ENCODE results near the gene RFTN1. TPM values are rescaled to one million over a fixed set of nuclear protein-coding genes. Genes with fewer than 3 reads are reported as not detected.
A peak's percentile ranks its signal among the peaks of the same experiment; 100 is the strongest.

Gene RFTN1
- total and polyA plus RNA-seq, 4 donors: 33.8 to 82.5 (median 53.4) TPM

- no peaks in the 10 kb centered on the region for H3K9me3 ChIP-seq (ENCODE audit: control insufficient read depth in 4 of 4, insufficient read depth in 3 of 4, low read length in 3 of 4)
- ATAC-seq (ENCODE audit: insufficient read depth, low FRiP score) (no peak), DNase-seq (no peak)
- TF ChIP-seq, protein P1, sequence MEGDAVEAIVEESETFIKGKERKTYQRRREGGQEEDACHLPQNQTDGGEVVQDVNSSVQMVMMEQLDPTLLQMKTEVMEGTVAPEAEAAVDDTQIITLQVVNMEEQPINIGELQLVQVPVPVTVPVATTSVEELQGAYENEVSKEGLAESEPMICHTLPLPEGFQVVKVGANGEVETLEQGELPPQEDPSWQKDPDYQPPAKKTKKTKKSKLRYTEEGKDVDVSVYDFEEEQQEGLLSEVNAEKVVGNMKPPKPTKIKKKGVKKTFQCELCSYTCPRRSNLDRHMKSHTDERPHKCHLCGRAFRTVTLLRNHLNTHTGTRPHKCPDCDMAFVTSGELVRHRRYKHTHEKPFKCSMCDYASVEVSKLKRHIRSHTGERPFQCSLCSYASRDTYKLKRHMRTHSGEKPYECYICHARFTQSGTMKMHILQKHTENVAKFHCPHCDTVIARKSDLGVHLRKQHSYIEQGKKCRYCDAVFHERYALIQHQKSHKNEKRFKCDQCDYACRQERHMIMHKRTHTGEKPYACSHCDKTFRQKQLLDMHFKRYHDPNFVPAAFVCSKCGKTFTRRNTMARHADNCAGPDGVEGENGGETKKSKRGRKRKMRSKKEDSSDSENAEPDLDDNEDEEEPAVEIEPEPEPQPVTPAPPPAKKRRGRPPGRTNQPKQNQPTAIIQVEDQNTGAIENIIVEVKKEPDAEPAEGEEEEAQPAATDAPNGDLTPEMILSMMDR (IDR thresholded peaks at IDR 0.05; ENCODE audit: control extremely low read depth, extremely low read depth): no peak
- H3K36me3 ChIP-seq (ENCODE audit: control insufficient read depth in 4 of 4, insufficient read depth in 4 of 4, low read length in 4 of 4): peaks cover 0 to 13% (median 5%) of the 10 kb centered on the region in 4 donors
- WGBS, 2 donors: 83 to 93% methylated on average over 3 of the region's 3 CpGs
- H3K27me3 ChIP-seq (ENCODE audit: control insufficient read depth in 3 of 3, insufficient read depth in 3 of 3, low read length in 2 of 3): no peaks in the 10 kb centered on the region
- no peak overlapping the region for H3K9ac ChIP-seq (ENCODE audit: insufficient read depth in 1 of 2, low read length in 2 of 2)
- H3K27ac ChIP-seq (ENCODE audit: low read depth in 1 of 2, low read length in 1 of 2): peak overlapping the region in 1 of 2 donors; percentile 56
- H3K4me1 ChIP-seq (ENCODE audit: control insufficient read depth in 5 of 5, insufficient read depth in 5 of 5, low read length in 5 of 5): peaks cover 0 to 5% (median 0%) of the 10 kb centered on the region in 5 donors
- H3K4me3 ChIP-seq: no peak overlapping the region
Measured at GRCh38 chr3:16358336-16358735, 155.2 kb downstream of the RFTN1 start.

GRCh38 chr3:16357186-16358121 lies 156.0 kb downstream of the RFTN1 start:
- TF ChIP-seq, protein P1 (IDR thresholded peaks at IDR 0.05; ENCODE audit: control extremely low read depth, extremely low read depth): no peak
- Histone ChIP-seq H3K36me3 (ENCODE audit: control insufficient read depth in 4 of 4, insufficient read depth in 4 of 4, low read length in 4 of 4) (peaks cover 0 to 18% (median 5%) of the 10 kb centered on the region in 4 donors), H3K27me3 (ENCODE audit: control insufficient read depth in 3 of 3, insufficient read depth in 3 of 3, low read length in 2 of 3) (no peaks in the 10 kb centered on the region), H3K4me1 (ENCODE audit: control insufficient read depth in 5 of 5, insufficient read depth in 5 of 5, low read length in 5 of 5) (peaks cover 0 to 5% (median 0%) of the 10 kb centered on the region in 5 donors), H3K27ac (ENCODE audit: low read depth in 1 of 2, low read length in 1 of 2) (no peak overlapping the region), H3K4me3 (no peak overlapping the region), H3K9me3 (ENCODE audit: control insufficient read depth in 4 of 4, insufficient read depth in 3 of 4, low read length in 3 of 4) (no peaks in the 10 kb centered on the region), H3K9ac (ENCODE audit: insufficient read depth in 1 of 2, low read length in 2 of 2) (no peak overlapping the region)
- DNase-seq (peak in 1 of 3 donors; percentile 35), ATAC-seq (ENCODE audit: insufficient read depth, low FRiP score) (no peak)
- WGBS, 2 donors: 74 to 79% methylated on average over 9 of the region's 9 CpGs

- Histone ChIP-seq H3K4me1 (ENCODE audit: control insufficient read depth in 5 of 5, insufficient read depth in 5 of 5, low read length in 5 of 5) (peaks cover 0 to 5% (median 0%) of the 10 kb centered on the region in 5 donors), H3K9me3 (ENCODE audit: control insufficient read depth in 4 of 4, insufficient read depth in 3 of 4, low read length in 3 of 4) (no peaks in the 10 kb centered on the region), H3K27ac (ENCODE audit: low read depth in 1 of 2, low read length in 1 of 2) (no peak overlapping the region), H3K9ac (ENCODE audit: insufficient read depth in 1 of 2, low read length in 2 of 2) (no peak overlapping the region), H3K36me3 (ENCODE audit: control insufficient read depth in 4 of 4, insufficient read depth in 4 of 4, low read length in 4 of 4) (peaks cover 0 to 17% (median 0%) of the 10 kb centered on the region in 4 donors), H3K4me3 (no peak overlapping the region), H3K27me3 (ENCODE audit: control insufficient read depth in 3 of 3, insufficient read depth in 3 of 3, low read length in 2 of 3) (no peaks in the 10 kb centered on the region)
- DNase-seq: no peak
- ATAC-seq (ENCODE audit: insufficient read depth, low FRiP score): no peak
- TF ChIP-seq, protein P1 (IDR thresholded peaks at IDR 0.05; ENCODE audit: control extremely low read depth, extremely low read depth): no peak
- 92 to 94% methylated on average over 6 of the region's 6 CpGs for WGBS, 2 donors
Measured at GRCh38 chr3:16355828-16356227, 157.7 kb downstream of the RFTN1 start.
